Stimulated activated naive CD8-positive, alpha-beta T cell treated with anti-CD3 and anti-CD28 coated beads, Interleukin-15, amount 100 ng/mL, for 72 hours (primary cell): ENCODE data around the gene DOCK10.

Experiments
- ATAC-seq: fragments of 150-1000 bp; cut with Tn5 transposase; 2 replicates; pipeline ENCODE4 v1.10.0; 2021; ENCODE audit warnings: mild to moderate bottlenecking, moderate library complexity
- DNase-seq, 2 donors: peaks; one replicate each; pipeline ENCODE4 v3.0.0; 2021 to 2022
- H3K27ac Mint-ChIP-seq, 2 donors: one replicate each; pipeline ENCODE4 v1.8.0; 2022; ENCODE audit warnings: mild to moderate bottlenecking in 2 of 2, mixed read lengths in 2 of 2, moderate library complexity in 2 of 2
- H3K27me3 Mint-ChIP-seq: one replicate; pipeline ENCODE4 v1.8.0; 2022; ENCODE audit warnings: mixed read lengths
- H3K4me1 Mint-ChIP-seq: one replicate; pipeline ENCODE4 v1.8.0; 2022; ENCODE audit warnings: mild to moderate bottlenecking, mixed read lengths
- H3K4me3 Mint-ChIP-seq, 2 donors: one replicate each; pipeline ENCODE4 v1.8.0; 2022; ENCODE audit warnings: mild to moderate bottlenecking in 2 of 2, mixed read lengths in 2 of 2, moderate library complexity in 1 of 2
- H3K9me3 Mint-ChIP-seq, 2 donors: one replicate each; pipeline ENCODE4 v1.8.0; 2022; ENCODE audit warnings: mixed read lengths in 2 of 2

DOCK10 gene

DNA sequence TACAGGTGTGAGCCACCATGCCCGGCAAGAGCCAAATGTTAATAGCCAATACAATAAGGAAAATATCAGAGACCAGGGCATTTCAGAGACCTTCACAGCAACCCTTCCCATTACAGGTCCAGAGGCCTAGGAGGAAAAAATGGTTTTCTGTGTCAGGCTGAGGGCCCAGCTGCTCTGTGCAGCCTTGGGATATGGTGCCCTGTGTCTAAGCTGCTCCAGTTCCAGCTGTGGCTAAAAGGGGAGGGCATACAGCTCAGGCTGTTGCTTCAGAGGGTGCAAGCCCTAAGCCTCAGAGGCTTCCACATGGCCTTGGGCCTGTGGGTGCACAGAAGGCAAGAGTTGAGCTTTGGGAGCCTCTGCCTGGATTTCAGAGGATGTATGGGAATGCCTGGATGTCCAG, 306.0 kb downstream of the DOCK10 start:
- DNase-seq = no peak
- Mint-ChIP-seq H3K27me3 (no peaks in the 10 kb centered on the region), H3K9me3 (peaks cover 25 to 34% of the 10 kb centered on the region in 2 donors), H3K27ac (no peak overlapping the region), H3K4me1 (no peaks in the 10 kb centered on the region), H3K4me3 (no peak overlapping the region)
- ATAC-seq = no peak

DNA sequence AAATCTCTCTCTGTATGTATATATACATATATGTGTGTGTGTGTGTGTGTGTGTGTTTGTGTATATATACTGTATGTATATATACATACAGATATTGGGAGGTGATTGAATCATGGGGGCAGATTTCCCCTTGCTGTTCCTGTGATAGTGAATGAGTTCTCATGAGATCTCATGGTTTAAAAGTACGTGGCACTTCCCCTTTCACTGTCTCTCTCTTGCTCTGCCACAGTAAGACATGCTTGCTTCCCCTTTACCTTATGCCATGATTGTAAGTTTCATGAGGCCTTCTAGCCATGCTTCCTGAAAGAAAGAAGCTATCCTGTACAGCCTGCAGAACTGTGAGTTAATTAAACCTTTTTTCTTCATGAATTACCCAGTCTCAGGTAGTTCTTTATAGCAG, 307.3 kb downstream of the DOCK10 start:
- ATAC-seq = no peak
- DNase-seq = no peak
- Mint-ChIP-seq H3K27ac (no peak overlapping the region), H3K4me3 (no peak overlapping the region), H3K4me1 (no peaks in the 10 kb centered on the region), H3K27me3 (no peaks in the 10 kb centered on the region), H3K9me3 (peaks cover 25 to 34% of the 10 kb centered on the region in 2 donors)

DNA sequence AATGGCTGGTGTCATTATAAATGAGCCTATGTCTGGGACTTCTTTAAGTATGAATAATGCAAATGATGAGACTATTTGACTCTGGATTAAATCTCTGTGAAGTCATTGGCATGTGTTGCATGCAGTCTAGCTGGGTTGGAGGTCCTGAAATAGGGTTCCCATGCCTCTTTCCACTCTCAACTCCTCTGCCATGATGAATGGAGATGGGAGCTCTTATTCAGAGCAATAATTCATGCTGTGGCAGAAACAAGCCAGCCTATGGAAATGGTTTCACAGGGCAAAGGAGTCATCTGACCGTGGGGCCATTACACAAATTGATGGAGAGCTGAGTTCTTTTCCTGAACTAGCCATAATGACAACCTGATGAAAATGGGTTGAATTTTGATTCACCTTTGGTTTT, 310.6 kb downstream of the DOCK10 start:
- H3K4me3 Mint-ChIP-seq = no peak overlapping the region

DNA sequence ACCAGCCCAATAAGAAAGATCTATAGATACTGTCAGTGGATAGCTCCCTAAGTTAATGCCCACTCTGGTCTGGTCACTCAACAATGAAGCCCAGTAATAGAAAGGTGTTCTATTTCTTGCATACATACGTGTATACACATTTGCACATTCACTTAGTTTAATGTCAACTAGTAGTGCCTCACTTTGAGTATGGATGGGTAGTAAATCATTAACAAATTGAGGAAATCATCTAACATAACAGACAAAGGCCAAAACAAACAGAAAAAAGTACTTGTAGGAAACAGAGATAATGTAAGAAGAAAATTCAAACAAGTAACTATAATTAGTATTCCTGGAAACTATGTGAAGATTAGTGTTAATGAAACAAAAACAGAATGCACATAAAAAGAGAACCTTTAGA, 312.8 kb downstream of the DOCK10 start:
- Mint-ChIP-seq H3K4me1 (no peaks in the 10 kb centered on the region), H3K27ac (no peak overlapping the region), H3K9me3 (peaks cover 21 to 33% of the 10 kb centered on the region in 2 donors), H3K4me3 (no peak overlapping the region), H3K27me3 (no peaks in the 10 kb centered on the region)
- ATAC-seq (no peak), DNase-seq (no peak)

More for the DNA sequence above, 310.6 kb downstream of the DOCK10 start:
- no peak for DNase-seq
- no peak for ATAC-seq
- Mint-ChIP-seq H3K9me3 (peaks cover 37 to 46% of the 10 kb centered on the region in 2 donors), H3K4me1 (no peaks in the 10 kb centered on the region), H3K27me3 (no peaks in the 10 kb centered on the region), H3K27ac (no peak overlapping the region)

DNA sequence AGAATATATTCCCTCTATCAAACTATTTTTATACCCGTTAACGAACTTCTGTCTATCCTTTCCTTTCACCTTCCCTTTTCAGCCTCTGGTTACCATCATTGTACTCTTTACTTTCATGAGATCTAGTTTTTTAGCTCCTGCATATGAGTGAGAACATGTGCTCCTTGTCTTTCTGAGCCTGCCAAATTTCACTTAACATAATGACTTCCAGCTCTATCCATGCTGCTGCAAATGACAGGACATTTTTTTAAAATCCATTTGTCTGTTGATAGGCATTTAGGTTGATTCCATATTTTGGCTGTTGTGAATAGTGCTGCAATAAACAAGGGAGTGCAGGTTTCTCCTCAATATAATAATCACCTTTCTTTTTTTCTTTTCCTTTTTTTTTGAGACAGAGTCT, 317.9 kb downstream of the DOCK10 start:
- H3K4me1 Mint-ChIP-seq = no peaks in the 10 kb centered on the region
- H3K9me3 Mint-ChIP-seq = peaks cover 18 to 31% of the 10 kb centered on the region in 2 donors
- H3K4me3 Mint-ChIP-seq = no peak overlapping the region
- H3K27ac Mint-ChIP-seq = no peak overlapping the region
- no peaks in the 10 kb centered on the region for H3K27me3 Mint-ChIP-seq
- DNase-seq (no peak), ATAC-seq (no peak)

DNA sequence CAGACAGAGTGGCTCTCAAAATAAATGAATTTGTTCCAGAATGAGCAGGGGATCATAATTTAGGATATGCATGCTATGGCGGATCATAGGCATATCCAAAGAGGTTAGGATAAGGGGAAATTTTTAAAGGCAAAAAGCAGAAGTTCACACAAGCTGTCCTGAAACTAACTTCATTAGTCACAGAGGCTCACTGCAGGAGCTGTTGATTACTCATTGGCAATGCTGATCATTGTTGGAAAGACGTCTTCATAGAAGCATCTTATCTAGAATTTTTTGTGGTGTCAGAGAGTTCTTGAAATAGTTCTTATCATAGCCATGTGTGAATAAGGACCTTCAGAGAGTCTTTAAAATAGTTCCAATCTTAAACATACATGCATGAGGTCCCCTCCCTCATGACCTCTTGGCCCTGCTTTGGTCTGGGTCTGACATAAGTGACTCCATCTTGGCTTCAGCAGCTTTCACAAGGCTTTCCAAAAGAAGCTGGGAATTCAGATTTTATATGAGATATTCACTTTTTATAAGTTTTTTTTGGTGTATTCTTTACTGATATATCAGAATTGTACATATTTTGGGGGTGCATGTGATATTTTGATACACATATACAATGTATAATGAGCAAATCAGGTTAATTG, 318.6 kb downstream of the DOCK10 start:
- H3K4me1 Mint-ChIP-seq = no peaks in the 10 kb centered on the region
- H3K9me3 Mint-ChIP-seq = peaks cover 17 to 25% of the 10 kb centered on the region in 2 donors
- no peak overlapping the region for H3K27ac Mint-ChIP-seq
- H3K27me3 Mint-ChIP-seq = no peaks in the 10 kb centered on the region
- DNase-seq (no peak), ATAC-seq (no peak)
- no peak overlapping the region for H3K4me3 Mint-ChIP-seq

DNA sequence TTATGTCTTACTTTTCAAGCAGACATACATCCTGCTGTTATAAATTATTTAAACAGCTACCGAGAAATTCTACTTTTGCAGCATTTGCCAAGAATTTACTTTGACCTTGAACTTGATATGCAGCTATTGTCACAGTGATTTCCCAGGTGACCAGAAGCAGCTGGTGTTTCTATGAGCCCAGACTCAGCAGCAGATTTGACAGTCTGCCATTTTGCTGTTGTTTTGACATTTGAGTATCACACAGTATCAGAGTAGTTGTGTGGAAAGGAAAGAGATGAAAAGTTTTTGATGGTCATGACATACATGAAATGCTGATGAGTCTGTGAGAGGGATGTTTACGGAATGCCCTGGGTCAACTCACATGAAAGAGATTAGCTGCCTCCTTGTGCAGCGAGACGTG, 319.5 kb downstream of the DOCK10 start:
- no peak for DNase-seq
- H3K27ac Mint-ChIP-seq = no peak overlapping the region

DNA sequence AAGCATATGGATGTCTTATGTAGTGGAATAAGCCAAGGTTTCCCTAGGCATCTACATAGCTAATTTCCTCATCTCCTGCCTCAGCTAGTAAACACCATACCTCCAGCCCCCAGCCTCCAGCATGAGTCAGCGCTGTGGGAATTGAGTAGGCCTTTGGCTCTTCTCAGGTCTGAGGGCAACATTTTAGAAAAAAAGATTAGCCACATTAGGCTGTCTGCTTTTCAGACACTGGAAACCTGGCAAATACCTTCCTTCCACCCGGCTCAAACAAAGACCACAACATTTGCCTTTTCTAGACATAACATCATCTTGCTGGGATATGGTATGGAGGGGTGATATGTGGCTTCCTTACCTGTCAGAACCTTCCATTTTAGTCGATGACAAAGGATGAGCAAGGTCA, 320.0 kb downstream of the DOCK10 start:
- no peak overlapping the region for H3K27ac Mint-ChIP-seq
- DNase-seq (no peak), ATAC-seq (no peak)
- H3K9me3 Mint-ChIP-seq = peaks cover 5 to 13% of the 10 kb centered on the region in 2 donors
- H3K4me3 Mint-ChIP-seq = no peak overlapping the region
- H3K4me1 Mint-ChIP-seq = no peaks in the 10 kb centered on the region
- H3K27me3 Mint-ChIP-seq = no peaks in the 10 kb centered on the region

More for the DNA sequence above, 319.5 kb downstream of the DOCK10 start:
- Mint-ChIP-seq H3K4me1 (no peaks in the 10 kb centered on the region), H3K4me3 (no peak overlapping the region), H3K27me3 (no peaks in the 10 kb centered on the region), H3K9me3 (peaks cover 10 to 18% of the 10 kb centered on the region in 2 donors)
- no peak for ATAC-seq

DNA sequence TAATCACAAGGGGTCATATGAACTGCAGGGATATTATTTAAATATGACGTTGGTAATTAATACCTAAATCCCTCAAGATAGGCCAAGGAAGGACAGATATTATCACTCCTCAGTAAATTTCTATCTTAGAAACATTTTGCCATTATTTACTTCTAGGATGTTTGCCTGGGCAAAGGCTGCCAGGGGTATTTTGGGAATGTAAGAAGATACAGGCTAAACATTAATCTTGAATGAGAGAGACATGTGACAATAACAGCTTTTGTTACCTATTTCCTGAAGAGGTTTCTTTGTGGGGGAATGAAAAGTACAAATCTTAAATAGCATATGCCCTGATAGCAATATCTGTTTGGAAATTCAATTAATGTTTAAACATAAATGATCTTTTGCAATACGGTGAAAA, 325.3 kb downstream of the DOCK10 start:
- no peak for DNase-seq
- no peak overlapping the region for H3K4me3 Mint-ChIP-seq
- ATAC-seq = no peak
- no peaks in the 10 kb centered on the region for H3K4me1 Mint-ChIP-seq
- peaks cover 6 to 14% of the 10 kb centered on the region in 2 donors for H3K9me3 Mint-ChIP-seq
- no peak overlapping the region for H3K27ac Mint-ChIP-seq
- peaks cover 11% of the 10 kb centered on the region for H3K27me3 Mint-ChIP-seq

DNA sequence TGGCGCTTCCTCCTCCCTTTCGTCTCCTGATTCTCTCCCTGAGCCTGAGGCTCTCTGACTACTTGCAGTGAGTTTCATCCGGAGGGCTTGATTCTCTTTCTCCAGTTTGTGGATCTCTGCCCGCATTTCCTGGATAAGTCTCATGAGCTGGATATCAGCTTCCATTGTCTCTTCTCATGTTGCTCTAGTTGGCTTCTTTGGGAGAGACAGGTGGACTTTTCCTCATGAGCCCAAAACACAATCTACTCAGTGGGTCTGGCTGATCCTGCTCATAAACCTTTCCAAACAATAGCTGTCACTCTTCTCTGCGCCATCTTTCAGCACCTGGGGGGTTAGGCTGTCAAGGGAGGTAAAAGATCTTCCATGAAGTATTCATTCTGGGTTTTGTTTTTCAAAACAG, 326.1 kb downstream of the DOCK10 start, which contains the start of gene CCDC195:
TSS of gene CCDC195 (minus strand) at position 165 of the 400 bp plus-strand sequence. CDS start at position 165, 0 bp downstream.
- Mint-ChIP-seq H3K27ac (no peak within 1 kb of the TSS), H3K9me3 (peaks cover 6 to 14% of the 10 kb centered on the region in 2 donors), H3K27me3 (peaks cover 11% of the 10 kb centered on the region), H3K4me3 (no peak within 1 kb of the TSS), H3K4me1 (no peaks in the 10 kb centered on the region)
- DNase-seq (no peak), ATAC-seq (no peak)
